GM12878 (cell line): ENCODE measurements around the gene RNF130.

Experiments used
- ATF2 ChIP-seq: IDR thresholded peaks from 2 replicates; pipeline ENCODE4 v1.6.1; 2012; ENCODE audit warnings: low read length, inconsistent platforms
- CTCF ChIP-seq, 3 experiments: IDR thresholded peaks in 2 of 3; conservative IDR thresholded peaks in 1 of 3; 2 replicates each; pipeline ENCODE4 v1.5.1; 2011; ENCODE audit warnings: low read depth in 3 of 3, low read length in 3 of 3, mild to moderate bottlenecking in 3 of 3, control low read depth in 2 of 3, moderate library complexity in 2 of 3, inconsistent platforms in 1 of 3, mixed read lengths in 1 of 3; ENCODE audit not compliant: control insufficient read depth in 2 of 3, insufficient read depth in 1 of 3; ENCODE audit errors: extremely low read depth in 1 of 3
- EGR1 ChIP-seq, 2 experiments: IDR thresholded peaks; 1 replicate in 1 of 2; 2 replicates in 1 of 2; pipeline ENCODE4 v1.6.1; 2011 to 2012; ENCODE audit warnings: low read depth in 2 of 2, low read length in 2 of 2, borderline replicate concordance in 1 of 2, mild to moderate bottlenecking in 1 of 2, moderate library complexity in 1 of 2
- EP300 ChIP-seq, 2 experiments: fragments of 150-350 bp in 1 of 2; IDR thresholded peaks; 2 replicates each; pipeline ENCODE4 v1.6.1; 2011 to 2012; ENCODE audit warnings: low read depth in 2 of 2, low read length in 2 of 2, borderline replicate concordance in 1 of 2, improper control_type of control experiment in 1 of 2, inconsistent platforms in 1 of 2; ENCODE audit not compliant: control insufficient read depth in 1 of 2
- KLF5 ChIP-seq: fragments of 450-650 bp; IDR thresholded peaks from 2 replicates; pipeline ENCODE4 v1.6.1; 2014; ENCODE audit warnings: mild to moderate bottlenecking; ENCODE audit not compliant: partially characterized antibody
- RAD21 ChIP-seq: IDR thresholded peaks from 2 replicates; pipeline ENCODE4 v1.6.1; 2011; ENCODE audit warnings: mild to moderate bottlenecking, low read depth, low read length, moderate library complexity; ENCODE audit not compliant: insufficient read depth
- REST ChIP-seq: IDR thresholded peaks from 2 replicates; pipeline ENCODE4 v1.6.1; 2012; ENCODE audit warnings: mild to moderate bottlenecking, low read depth, low read length
- RFX5 ChIP-seq: IDR thresholded peaks from 2 replicates; pipeline ENCODE4 v1.6.1; 2011; ENCODE audit warnings: low read depth, low read length, improper control_type of control experiment
- SUZ12 ChIP-seq: fragments of 200-600 bp; sonication (generic); IDR thresholded peaks from one replicate; pipeline ENCODE4 v1.6.1; 2018; ENCODE audit warnings: antibody characterized with exemption, mild to moderate bottlenecking; ENCODE audit not compliant: unreplicated experiment

- TF ChIP-seq CTCF (IDR thresholded peaks at IDR 0.05 in 2 of 3, conservative IDR thresholded peaks at IDR 0.05 in 1 of 3; ENCODE audit: control insufficient read depth in 2 of 3, extremely low read depth in 1 of 3, insufficient read depth in 1 of 3, low read depth in 3 of 3, low read length in 3 of 3) = no peak
- no peak for TF ChIP-seq EP300 (IDR thresholded peaks at IDR 0.05; ENCODE audit: borderline replicate concordance in 1 of 2, control insufficient read depth in 1 of 2, low read depth in 2 of 2, low read length in 2 of 2)
- no peak for TF ChIP-seq REST
- no peak for TF ChIP-seq ATF2
- no peak for TF ChIP-seq RFX5
- TF ChIP-seq SUZ12 = no peak
- TF ChIP-seq RAD21 = no peak
- TF ChIP-seq KLF5 = no peak
- TF ChIP-seq EGR1 (IDR thresholded peaks at IDR 0.05; ENCODE audit: borderline replicate concordance in 1 of 2, low read depth in 2 of 2, low read length in 2 of 2) = no peak
Measured at GRCh38 chr5:180027459-180028089, 44.0 kb downstream of the RNF130 start.
